ENCODE measurements around the gene SYCP2L.
"Not testable (repeated sequence)": the region's sequence is repeated elsewhere in the genome, so short reads cannot be mapped to it uniquely, and the experiment has no call there.

The SYCP2L gene

GRCh38 chr6:10891960-10892359 lies 5.1 kb downstream of the SYCP2L start:
- TF ChIP-seq CTCF (IDR thresholded peaks at IDR 0.05) = no peak
- no peak for DNase-seq (ENCODE audit: low spot score)
- Histone ChIP-seq H3K4me3 (no peak overlapping the region), H3K27ac (no peak overlapping the region)

GRCh38 chr6:10894958-10895357 lies 8.1 kb downstream of the SYCP2L start:
- no peak for TF ChIP-seq CTCF (IDR thresholded peaks at IDR 0.05)
- Histone ChIP-seq H3K4me3 (no peak overlapping the region), H3K27ac (no peak overlapping the region)
- DNase-seq (ENCODE audit: low spot score) = no peak

GRCh38 chr6:10896691-10897090 lies 9.8 kb downstream of the SYCP2L start:
- no peak overlapping the region for H3K4me3 ChIP-seq
- H3K27ac ChIP-seq = no peak overlapping the region
- DNase-seq (ENCODE audit: low spot score) = no peak
- no peak for TF ChIP-seq CTCF (IDR thresholded peaks at IDR 0.05)

- Histone ChIP-seq H3K27ac (no peak overlapping the region), H3K4me3 (no peak overlapping the region)
- TF ChIP-seq CTCF (IDR thresholded peaks at IDR 0.05) = no peak
- no peak for DNase-seq (ENCODE audit: low spot score)
Observed at GRCh38 chr6:10901770-10902169, 14.9 kb downstream of the SYCP2L start.

- TF ChIP-seq CTCF (IDR thresholded peaks at IDR 0.05) = no peak
Observed at GRCh38 chr6:10904015-10904414, 17.2 kb downstream of the SYCP2L start.

GRCh38 chr6:10908228-10908627 lies 21.4 kb downstream of the SYCP2L start:
- Histone ChIP-seq H3K27ac (no peak overlapping the region), H3K4me3 (no peak overlapping the region)
- no peak for TF ChIP-seq CTCF (IDR thresholded peaks at IDR 0.05)
- DNase-seq (ENCODE audit: low spot score) = no peak

More at GRCh38 chr6:10904015-10904414, 17.2 kb downstream of the SYCP2L start:
- H3K27ac ChIP-seq = no peak overlapping the region
- H3K4me3 ChIP-seq = no peak overlapping the region
- DNase-seq (ENCODE audit: low spot score) = no peak

- DNase-seq (ENCODE audit: low spot score); H3K4me3 ChIP-seq; H3K27ac ChIP-seq: not testable (repeated sequence)
Observed at GRCh38 chr6:10919520-10919919, 32.7 kb downstream of the SYCP2L start.

- H3K27ac ChIP-seq = no peak overlapping the region
- TF ChIP-seq CTCF (IDR thresholded peaks at IDR 0.05) = no peak
- no peak for DNase-seq (ENCODE audit: low spot score)
- H3K4me3 ChIP-seq = no peak overlapping the region
Observed at GRCh38 chr6:10933126-10933525, 46.3 kb downstream of the SYCP2L start.

All from coronary artery (tissue), 2 donors.